ENCODE data around the gene PARD3.
"Not testable (repeated sequence)": the region's sequence is repeated elsewhere in the genome, so short reads cannot be mapped to it uniquely, and the experiment has no call there.

PARD3 gene

GRCh38 chr10:34406463-34407323, 408.4 kb downstream of the PARD3 start:
- no peak for DNase-seq

GRCh38 chr10:34405611-34406462, 409.3 kb downstream of the PARD3 start:
- no peak for DNase-seq

- DNase-seq, result no peak
Measured at GRCh38 chr10:34403512-34403911, 411.6 kb downstream of the PARD3 start.

- no peak for DNase-seq
Measured at GRCh38 chr10:34400075-34400474, 415.0 kb downstream of the PARD3 start.

GRCh38 chr10:34399013-34399412, 416.1 kb downstream of the PARD3 start:
- no peak for DNase-seq

GRCh38 chr10:34397324-34397723, 417.8 kb downstream of the PARD3 start:
- no peak for DNase-seq

- no peak for DNase-seq
Measured at GRCh38 chr10:34396663-34397062, 418.4 kb downstream of the PARD3 start.

- DNase-seq, result no peak
Measured at GRCh38 chr10:34392641-34393170, 422.4 kb downstream of the PARD3 start.

GRCh38 chr10:34391168-34391567, 423.9 kb downstream of the PARD3 start:
- DNase-seq, result not testable (repeated sequence)

- no peak for DNase-seq
Measured at GRCh38 chr10:34389801-34390200, 425.3 kb downstream of the PARD3 start.

GRCh38 chr10:34386921-34387320, 428.2 kb downstream of the PARD3 start:
- no peak for DNase-seq

GRCh38 chr10:34384372-34384771, 430.7 kb downstream of the PARD3 start:
- no peak for DNase-seq

GRCh38 chr10:34382626-34383025, 432.5 kb downstream of the PARD3 start:
- no peak for DNase-seq

- no peak for DNase-seq
Measured at GRCh38 chr10:34380856-34381255, 434.2 kb downstream of the PARD3 start.

- no peak for DNase-seq
Measured at GRCh38 chr10:34378297-34378696, 436.8 kb downstream of the PARD3 start.

- DNase-seq, result no peak
Measured at GRCh38 chr10:34377833-34378232, 437.3 kb downstream of the PARD3 start.

- no peak for DNase-seq
Measured at GRCh38 chr10:34374356-34375045, 440.6 kb downstream of the PARD3 start.

- DNase-seq, result no peak
Measured at GRCh38 chr10:34373211-34373610, 441.9 kb downstream of the PARD3 start.

- DNase-seq, result no peak
Measured at GRCh38 chr10:34372509-34372908, 442.6 kb downstream of the PARD3 start.

GRCh38 chr10:34370126-34370525, 445.0 kb downstream of the PARD3 start:
- no peak for DNase-seq

GRCh38 chr10:34369120-34369519, 446.0 kb downstream of the PARD3 start:
- no peak for DNase-seq

GRCh38 chr10:34364253-34365037, 450.7 kb downstream of the PARD3 start:
- DNase-seq, result no peak

Measured in activated CD8-positive, alpha-beta memory T cell treated with anti-CD3 and anti-CD28 coated beads, Interleukin-2, amount 50 U/mL, for 48 hours (primary cell).